EH (cell line): ENCODE results near the gene AQP12B.
"Not testable (repeated sequence)": the region's sequence is repeated elsewhere in the genome, so short reads cannot be mapped to it uniquely, and the experiment has no call there.

ENCODE experiments used
- DNase-seq: peaks from one replicate; pipeline ENCODE4 v3.0.0-alpha.2; 2015; ENCODE audit warnings: low read depth

AQP12B gene

DNA sequence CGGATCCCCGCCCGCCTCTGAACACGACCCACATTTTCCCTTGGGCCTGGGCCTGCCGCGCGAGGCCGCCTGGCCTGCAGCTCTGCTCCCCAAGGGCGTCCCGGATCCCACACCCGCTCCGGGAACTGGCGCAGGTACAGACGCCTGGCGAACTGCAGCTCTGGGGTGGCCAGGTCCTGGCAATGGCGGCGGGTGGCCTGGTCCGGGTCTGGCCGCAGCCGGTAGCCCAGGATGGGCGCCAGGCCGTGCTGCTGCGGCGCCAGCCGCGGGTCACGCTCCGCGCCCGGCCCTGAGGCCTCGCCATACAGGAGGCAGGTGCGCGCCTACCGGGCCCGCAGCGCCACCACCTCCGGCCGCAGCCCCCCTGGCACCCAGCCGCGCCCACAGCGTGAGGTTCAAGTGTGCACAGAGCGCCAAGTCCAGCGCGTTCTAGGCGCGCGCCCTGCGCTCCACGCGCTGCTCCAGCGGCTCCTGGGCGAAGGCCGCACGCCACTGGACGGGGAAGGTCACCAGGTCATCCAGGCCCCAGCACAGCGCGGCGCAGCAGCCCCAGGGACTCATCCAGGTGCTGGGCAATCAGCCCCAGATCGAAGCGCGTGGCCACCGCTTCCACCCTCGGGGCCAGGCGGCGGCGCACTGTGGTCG lies 18.5 kb upstream of the AQP12B start:
- no peak for DNase-seq

DNA sequence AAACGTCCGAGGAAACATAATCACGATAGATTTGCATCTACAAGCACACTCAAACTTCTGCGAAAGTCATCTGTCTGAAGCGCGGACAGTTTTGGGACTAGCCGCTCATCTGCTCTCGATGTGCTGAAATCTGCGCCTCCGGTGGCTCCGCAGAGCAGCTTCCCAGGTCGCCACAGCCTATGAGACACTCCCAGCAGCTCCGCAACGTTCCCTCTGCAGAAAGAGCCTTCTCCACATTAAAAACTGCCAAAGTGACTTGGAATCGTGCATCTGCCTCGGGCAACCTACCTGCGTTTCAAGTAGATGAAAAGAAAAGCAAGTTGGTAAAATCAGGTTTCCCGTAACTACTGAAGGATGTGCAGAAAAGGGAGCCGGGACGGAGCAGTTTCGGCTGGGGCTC lies 17.9 kb upstream of the AQP12B start:
- not testable (repeated sequence) for DNase-seq

DNA sequence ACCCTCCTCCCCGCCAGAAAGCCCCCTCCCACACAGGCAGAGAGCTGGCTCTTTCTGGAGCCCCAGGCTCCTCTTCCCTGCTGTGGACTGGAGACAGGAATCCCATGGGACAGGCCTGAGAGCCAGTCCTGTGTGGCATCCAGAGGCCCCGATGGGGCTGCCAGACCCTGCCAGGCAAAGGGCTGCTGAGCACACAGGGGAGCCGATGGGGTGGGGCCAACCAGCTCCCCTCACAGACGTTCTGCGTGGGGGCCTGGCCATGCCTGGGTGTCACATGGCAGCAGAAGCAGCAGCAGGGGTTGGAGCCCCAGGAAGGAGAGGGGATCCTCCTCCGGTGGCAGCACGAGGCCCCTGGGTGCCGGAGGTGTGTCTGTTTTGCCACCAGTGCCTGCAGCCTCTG lies 17.1 kb upstream of the AQP12B start:
- DNase-seq, result not testable (repeated sequence)

DNA sequence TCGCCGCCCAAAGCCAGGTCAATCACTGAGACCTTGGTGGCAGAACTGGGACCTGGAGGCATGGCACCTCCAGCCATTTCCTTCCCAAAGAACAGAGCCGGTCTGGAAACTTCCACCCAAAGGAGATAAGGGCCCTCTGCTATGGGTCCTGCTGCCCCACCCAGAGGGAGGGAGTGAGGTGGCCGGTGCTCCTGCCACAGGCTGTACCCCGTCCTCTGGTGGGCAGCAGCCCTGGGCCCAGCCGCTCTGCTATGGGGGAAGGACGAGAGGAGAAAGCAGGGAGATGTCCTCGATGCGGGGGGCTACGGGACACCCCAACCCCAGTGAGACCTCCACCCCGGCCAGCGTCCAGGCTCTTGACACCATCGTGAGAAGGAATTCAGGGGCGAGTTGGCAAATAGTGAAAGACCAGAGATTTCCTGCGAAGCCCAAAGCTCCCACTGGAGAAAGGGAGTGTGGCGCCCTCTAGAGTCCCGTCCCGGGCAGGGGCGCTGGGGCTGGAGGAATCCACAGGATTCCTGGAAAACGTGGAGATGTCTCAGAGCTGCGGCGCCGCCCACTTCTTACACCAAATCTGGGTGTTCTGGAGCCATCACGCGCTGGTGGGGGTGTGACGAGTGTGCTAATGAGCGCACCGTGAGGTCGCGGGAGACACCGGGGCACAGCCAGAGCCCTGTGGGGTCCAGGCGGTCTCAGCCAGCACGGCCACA lies 16.3 kb upstream of the AQP12B start:
- not testable (repeated sequence) for DNase-seq

DNA sequence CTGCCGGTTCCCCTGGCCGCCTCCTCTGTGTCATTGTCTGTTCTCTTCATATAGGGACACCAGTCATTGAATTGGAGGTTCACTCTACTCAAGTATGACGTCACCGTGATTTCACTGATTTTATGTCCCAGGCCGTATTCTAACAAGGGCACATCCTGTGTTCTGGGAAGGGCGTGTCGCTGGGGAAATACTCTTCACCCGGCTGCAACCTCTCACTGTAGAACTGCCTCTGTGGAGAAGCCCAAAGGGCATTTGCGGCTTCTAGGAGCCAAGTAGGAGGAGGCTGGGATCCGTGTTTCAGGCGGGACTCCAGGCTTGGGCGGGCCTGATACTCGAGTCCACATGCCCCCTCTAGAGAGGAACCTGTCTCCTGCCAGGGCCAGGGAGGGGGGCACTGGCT lies 13.8 kb upstream of the AQP12B start:
- DNase-seq, result not testable (repeated sequence)

DNA sequence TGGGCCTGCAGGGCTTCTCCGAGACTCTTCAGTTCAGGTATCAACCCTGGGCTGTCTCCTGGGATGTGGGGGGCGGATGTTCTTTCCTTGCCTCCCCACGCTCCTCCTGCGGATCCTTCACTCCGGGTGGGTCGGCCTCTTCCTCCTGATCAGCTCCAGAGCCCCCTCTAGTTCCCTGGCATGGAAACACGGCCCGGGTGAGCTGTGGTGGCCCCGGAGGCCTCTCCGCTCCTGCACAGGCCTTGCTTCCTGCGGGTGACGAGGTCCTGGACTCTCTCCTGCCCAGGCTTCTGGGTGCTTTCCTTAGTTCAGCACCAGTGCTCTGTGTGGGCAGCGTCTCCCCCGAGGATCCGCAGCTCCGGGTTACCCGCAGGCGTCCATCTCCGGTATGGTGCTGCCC lies 12.9 kb upstream of the AQP12B start:
- not testable (repeated sequence) for DNase-seq

GRCh38 chr2:240694304-240694703 lies 11.6 kb upstream of the AQP12B start:
- DNase-seq, result not testable (repeated sequence)

DNA sequence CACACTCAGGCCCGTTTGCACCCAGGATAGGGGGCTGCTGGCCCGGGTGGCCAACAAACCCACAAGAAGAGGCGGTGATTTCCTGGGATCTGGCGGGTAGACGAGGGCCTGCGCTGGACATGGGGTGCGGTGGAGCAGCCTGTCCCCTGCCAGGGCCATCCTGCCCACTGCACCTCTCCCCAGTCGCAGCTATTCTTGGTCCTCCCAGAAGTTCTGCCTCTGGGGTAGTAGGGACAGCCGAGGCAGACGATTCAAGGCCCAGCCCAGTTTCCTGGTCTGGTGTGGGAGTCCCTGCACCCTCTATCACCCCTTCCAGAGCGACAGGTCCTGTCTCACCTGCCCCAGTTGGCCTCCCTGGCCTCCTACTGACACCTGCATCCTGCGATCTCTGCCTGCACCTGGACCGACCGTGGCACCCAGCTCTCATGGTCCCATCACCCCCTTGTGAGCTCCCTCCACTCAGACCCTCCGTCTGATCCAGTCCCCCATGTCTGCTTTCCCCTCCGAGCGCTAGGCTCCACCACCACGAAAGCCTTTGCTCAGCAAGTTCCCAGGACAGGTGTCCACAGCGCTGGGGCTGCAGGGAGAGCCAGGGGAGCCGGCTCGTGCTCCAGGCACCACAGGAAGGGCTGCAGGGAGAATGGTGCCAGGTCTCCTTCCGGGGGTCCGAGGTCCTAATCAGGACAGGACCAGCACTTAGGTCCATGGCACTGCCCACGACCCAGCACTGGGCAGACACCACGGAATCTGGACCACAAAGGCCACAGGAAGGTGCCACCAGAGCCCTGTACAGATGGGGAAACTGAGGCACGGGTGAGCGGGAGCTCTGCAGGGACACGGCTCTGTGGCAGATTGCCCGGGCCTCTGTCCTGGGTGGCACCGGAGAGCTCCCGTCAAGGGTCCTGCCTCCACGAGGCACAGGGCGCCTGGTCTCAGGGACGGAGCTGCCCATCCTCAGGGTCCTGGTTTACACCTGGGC lies 10.2 kb upstream of the AQP12B start:
- not testable (repeated sequence) for DNase-seq

- DNase-seq, result not testable (repeated sequence)
Measured at GRCh38 chr2:240691631-240692420, 9.1 kb upstream of the AQP12B start, which contains the start of gene AQP12A. Gene AQP12A (plus strand): TSS chr2:240691866. CDS start chr2:240691914, 48 bp downstream.

DNA sequence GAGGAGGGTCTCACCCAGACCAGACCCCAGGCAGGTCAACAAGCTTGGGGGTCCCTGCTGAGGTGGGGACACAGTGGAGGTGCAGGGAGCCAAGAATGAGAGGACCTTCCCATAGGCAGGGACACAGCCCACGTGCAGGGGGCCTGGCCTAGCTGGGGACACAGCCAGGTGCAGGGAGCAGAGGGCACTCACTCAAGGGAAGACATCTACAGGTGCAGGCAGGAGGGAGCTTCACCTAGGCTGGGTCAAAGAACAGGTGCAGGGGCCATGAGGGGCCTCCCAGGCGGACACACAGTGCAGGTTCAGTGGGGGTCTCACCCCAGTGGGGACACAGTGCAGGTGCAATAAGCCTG lies 8.4 kb upstream of the AQP12B start:
- not testable (repeated sequence) for DNase-seq

DNA sequence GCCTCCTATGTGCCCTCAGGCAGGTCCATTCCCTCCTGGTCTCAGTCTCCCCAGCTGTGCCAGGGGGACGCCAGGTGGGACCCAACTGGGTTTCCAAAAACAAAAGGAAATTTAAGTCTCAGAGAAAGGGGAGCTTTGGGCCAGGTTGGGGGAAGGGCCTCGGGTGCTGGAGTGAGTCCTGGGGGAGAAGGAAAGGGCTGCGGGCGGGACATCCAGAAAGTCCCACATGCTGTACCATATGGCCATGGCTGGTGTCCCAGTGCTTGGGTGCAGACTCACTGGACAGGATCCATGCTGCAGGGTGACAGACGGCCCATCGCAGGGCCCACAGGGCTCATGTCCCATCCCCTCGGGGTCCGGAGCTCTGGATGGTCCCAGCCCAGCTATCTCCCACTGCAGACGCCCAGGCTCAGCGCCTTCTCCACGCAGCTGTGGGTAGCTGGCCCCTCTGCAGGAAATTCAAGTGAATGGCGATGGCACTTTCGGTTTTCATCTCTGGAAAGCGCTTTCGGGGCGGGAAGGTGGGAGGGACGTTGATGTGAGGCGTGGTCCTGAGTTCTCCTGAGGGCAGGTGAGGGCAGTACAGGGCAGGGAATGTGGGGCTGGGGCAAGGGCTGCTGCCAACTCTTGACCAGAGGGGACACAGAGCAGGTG lies 7.9 kb upstream of the AQP12B start:
- DNase-seq, result not testable (repeated sequence)

- DNase-seq, result no peak
Measured at GRCh38 chr2:240689975-240690374, 7.3 kb upstream of the AQP12B start.

GRCh38 chr2:240688553-240688919 lies 5.9 kb upstream of the AQP12B start:
- no peak for DNase-seq

DNA sequence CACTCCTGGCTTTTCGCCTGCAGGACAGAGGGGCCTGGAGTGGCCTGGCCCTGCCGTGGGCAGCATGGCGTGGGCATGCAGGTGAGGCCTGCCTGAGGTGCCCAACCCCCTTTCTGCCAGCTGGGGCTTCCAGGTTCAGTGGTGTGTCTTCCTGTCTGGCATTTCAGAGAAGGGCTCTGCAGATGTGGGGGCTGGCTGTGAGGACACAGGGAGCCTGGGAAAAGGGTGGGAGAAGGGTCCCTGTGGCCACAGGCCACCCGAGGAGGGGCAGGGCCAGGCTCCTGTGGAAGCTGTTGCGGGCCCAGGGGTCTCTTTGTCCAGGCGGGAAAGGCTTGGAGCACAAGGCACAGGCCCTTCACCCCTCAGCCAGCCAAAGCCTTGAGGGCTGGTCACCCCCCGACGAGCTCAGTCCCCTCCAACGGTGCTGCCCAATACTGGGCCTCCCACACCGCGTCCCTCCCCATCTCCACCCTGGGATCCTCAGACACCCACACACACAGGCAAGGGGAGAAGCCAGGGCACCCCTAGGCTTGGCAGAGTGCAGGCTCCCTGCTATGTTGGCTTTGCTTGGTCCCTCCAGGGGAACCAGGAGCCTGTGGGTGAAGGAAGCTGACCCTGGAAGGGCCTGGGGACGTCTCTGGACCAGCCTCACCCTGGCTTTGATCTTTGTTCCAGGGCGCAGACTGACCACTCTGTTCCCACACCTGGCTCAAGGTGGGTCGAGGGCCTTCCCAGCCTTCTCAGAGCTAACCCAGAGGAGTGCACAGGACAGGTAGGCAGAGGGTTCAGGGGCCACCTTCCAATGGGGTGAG lies 5.3 kb upstream of the AQP12B start:
- no peak for DNase-seq

DNA sequence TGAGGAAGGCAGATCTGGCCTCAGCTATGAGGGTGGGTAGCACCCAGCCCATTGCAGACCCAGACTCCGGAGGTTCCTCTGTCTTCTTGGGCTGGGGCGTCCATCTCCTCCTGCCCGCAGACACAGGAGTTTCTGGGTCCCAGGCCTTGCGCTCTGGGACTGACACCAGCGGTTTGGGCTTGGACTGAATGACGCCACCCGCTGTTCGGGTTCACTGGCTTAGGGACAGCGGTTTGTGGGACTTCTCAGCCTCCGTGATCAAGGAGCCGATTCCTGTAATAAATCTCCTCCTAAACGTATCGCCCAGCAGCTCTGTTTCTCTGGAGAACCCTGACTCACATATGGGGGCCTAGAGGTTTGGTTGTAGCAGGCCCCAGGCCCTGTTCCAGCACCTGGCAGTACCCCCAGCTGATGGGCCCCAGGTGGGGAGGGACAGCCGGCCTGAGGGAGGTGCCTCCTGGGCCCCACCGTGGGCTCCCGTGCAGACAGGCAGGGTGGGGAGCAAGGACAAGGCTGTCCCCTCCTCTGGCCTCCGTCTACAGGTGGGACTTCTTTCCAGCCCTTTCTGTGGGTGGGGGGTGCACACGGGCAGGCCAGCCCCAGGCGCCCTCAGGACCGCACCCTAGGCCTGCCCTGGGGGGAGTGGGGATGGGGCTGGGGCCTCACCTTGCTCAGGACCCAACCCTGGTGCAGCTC lies 4.5 kb upstream of the AQP12B start:
- DNase-seq, result no peak

DNA sequence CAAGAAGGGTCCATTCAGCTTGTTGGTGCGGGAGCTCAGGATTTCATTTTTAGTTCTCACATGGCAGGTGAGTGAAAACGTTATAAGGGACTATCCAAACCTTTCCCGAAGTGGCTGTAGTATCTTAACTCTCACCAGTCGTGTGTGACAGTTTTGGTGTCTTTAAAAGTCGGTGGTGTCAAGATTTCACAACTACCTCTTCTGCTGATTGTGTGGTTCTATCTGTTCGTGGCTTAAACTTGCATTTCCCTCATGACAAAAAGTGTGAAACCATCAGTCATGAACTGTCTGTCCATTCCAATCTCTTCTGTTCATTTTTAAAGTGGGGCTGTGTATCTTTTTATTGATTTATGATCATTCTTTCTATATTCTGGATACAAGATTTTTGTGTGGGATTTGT lies 3.8 kb upstream of the AQP12B start:
- DNase-seq, result no peak

DNA sequence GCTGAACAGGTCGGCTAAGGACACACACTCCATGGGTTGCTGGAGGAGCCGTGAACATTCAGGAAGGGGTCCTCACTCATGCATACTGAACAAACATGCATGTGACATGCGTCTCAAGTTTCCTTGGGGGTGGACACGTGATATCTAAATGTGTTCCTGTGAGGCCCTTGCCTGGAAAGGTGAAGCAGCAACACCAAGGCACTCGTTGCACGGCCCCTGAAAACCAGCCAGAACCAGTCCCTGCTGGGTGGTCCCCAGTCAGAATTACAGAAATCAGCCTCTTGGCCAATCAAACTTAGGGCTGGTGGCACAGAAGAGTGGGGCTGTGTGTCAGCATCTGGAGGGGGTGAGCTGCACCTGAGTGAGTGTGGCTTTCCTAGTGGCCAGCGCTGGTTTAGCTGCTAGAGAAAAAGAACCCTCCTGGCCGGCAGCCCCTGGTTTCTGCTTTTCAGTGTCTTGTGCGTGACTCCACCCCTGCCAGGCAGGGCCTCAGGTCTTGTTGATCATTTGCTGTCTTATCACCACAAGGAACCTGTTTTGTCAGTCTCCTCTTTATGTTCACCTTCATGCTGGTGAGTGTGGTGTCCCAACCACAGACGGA lies 3.2 kb upstream of the AQP12B start:
- DNase-seq, result no peak

DNA sequence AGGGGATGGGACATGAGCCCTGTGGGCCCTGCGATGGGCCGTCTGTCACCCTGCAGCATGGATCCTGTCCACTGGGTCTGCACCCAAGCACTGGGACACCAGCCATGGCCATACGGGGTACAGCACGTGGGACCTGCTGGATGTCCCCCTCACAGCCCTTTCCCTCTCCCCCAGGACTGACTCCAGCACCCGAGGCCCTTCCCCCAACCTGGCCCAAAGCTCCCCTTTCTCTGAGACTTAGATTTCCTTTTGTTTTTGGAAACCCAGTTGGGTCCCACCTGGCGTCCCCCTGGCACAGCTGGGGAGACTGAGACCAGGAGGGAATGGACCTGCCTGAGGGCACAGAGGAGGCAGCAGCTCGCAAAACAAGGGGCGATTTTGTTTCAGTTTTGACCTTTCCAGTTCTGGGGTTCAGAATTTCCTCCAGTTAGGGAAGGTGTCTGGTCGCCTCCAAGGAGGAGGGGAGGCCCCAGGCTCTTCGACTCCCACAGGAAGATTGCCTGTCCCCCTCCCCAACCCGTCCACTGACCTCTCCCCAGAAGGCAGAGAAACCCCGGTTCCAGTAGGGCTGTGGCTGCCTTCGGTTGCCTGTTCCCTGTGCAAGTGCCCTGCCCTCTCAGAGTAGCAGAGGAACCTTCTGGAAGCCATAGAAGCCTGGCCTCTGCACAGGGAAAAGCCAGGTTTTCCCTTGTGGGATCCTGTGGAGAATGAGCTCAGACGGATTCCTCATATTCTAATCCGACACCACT lies 1.5 kb upstream of the AQP12B start:
- DNase-seq, result not testable (repeated sequence)
